Measurements from ENCODE around the gene SLC13A3. TPM values are rescaled to one million over a fixed set of nuclear protein-coding genes. Genes with fewer than 3 reads are reported as not detected.
A peak's percentile ranks its signal among the peaks of the same experiment; 100 is the strongest.

SLC13A3 gene, protein sequence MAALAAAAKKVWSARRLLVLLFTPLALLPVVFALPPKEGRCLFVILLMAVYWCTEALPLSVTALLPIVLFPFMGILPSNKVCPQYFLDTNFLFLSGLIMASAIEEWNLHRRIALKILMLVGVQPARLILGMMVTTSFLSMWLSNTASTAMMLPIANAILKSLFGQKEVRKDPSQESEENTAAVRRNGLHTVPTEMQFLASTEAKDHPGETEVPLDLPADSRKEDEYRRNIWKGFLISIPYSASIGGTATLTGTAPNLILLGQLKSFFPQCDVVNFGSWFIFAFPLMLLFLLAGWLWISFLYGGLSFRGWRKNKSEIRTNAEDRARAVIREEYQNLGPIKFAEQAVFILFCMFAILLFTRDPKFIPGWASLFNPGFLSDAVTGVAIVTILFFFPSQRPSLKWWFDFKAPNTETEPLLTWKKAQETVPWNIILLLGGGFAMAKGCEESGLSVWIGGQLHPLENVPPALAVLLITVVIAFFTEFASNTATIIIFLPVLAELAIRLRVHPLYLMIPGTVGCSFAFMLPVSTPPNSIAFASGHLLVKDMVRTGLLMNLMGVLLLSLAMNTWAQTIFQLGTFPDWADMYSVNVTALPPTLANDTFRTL
- under 1 TPM; 0.22 to 0.45 TPM for polyA plus RNA-seq

DNA sequence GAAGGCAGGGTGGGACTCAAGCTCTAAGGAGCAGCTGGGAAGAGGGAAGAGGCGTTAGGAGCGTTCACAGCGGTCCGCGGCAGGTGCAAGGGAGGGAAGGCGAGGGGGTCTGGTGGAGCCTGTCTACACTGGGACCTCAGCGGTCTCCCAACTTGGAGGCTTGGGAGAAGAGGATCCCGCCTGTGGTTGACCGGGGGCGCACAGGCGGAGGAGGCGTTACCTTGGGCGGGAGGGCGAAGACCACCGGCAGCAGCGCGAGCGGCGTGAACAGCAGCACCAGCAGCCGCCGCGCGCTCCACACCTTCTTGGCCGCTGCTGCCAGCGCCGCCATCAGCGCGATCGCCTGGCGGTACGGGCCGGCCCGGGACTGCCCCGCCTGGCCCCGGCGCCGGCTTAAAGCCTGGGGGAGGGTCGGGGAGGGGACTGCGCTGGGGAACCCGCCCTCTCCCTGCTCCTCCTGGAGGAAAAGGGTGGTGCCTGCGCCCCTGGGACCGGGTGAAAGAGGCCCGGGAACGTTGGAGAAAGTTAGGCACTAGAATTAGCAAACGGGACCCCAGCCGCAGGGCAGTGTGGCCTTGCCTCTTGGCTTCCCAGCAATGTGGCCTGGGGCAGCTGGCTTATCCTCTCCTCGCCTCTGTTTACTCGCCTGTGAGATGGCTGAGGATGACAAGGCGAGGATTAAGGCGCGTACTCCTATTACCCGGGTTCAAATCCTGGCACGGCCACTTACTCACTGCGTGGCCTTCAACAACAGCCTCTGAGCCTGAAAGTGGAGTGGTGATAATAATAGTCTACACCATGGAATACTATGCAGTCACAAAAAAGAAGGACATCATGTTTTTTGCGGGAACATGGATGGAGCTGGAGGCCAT is at the start of gene SLC13A3:
TSS of gene SLC13A3 (minus strand) at position 369 of the 872 bp plus-strand sequence. CDS start at position 331, 38 bp downstream.
- H3K4me1 ChIP-seq (ENCODE audit: control insufficient read depth in 2 of 2, insufficient read depth in 2 of 2, low read length in 1 of 2) = peaks cover 3 to 5% of the 10 kb centered on the region in 2 donors
- 18% methylated on average over 54 to 55 of the region's 55 CpGs for WGBS, 2 donors
- no peak within 1 kb of the TSS for H3K27ac ChIP-seq (ENCODE audit: low read depth in 2 of 2, low read length in 1 of 2)
- peak within 1 kb of the TSS; percentile 8 to 22 for H3K4me3 ChIP-seq (ENCODE audit: low read depth in 1 of 2, low read length in 2 of 2)
- H3K27me3 ChIP-seq (ENCODE audit: control insufficient read depth in 1 of 2, insufficient read depth in 2 of 2, low read length in 2 of 2) = peaks cover 0 to 5% of the 10 kb centered on the region in 2 donors
- no peaks in the 10 kb centered on the region for H3K36me3 ChIP-seq (ENCODE audit: control insufficient read depth in 2 of 2, insufficient read depth in 2 of 2, low read length in 1 of 2)
- no peaks in the 10 kb centered on the region for H3K9me3 ChIP-seq (ENCODE audit: control insufficient read depth in 2 of 2, insufficient read depth in 1 of 2, low read depth in 1 of 2, low read length in 1 of 2)

DNA sequence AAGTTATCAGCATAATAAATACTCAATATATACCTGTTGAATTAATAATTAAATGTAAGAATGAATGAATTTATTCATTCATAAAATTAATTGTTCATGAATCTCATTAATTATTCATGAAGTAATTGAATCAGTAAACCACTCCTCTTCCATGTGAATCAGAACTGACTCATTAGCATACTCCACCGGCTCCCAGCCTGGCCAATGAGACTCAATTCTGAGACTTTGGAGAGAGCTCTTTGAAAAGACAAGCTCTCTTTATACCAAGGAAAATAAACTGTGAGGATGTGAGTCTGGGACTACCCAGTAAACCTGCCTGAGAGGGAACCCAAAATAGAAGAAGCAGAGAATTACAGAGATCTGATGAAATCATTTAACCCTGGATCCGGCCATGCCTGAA is 49.8 kb upstream of the SLC13A3 start:
- no peaks in the 10 kb centered on the region for H3K9me3 ChIP-seq (ENCODE audit: control insufficient read depth in 2 of 2, insufficient read depth in 1 of 2, low read depth in 1 of 2, low read length in 1 of 2)
- no peaks in the 10 kb centered on the region for H3K27me3 ChIP-seq (ENCODE audit: control insufficient read depth in 1 of 2, insufficient read depth in 2 of 2, low read length in 2 of 2)
- WGBS, 2 donors = 70 to 76% methylated on average over 2 of the region's 2 CpGs
- H3K4me3 ChIP-seq (ENCODE audit: low read depth in 1 of 2, low read length in 2 of 2) = no peak overlapping the region
- H3K27ac ChIP-seq (ENCODE audit: low read depth in 2 of 2, low read length in 1 of 2) = no peak overlapping the region
- H3K4me1 ChIP-seq (ENCODE audit: control insufficient read depth in 2 of 2, insufficient read depth in 2 of 2, low read length in 1 of 2) = no peaks in the 10 kb centered on the region
- H3K36me3 ChIP-seq (ENCODE audit: control insufficient read depth in 2 of 2, insufficient read depth in 2 of 2, low read length in 1 of 2) = no peaks in the 10 kb centered on the region

DNA sequence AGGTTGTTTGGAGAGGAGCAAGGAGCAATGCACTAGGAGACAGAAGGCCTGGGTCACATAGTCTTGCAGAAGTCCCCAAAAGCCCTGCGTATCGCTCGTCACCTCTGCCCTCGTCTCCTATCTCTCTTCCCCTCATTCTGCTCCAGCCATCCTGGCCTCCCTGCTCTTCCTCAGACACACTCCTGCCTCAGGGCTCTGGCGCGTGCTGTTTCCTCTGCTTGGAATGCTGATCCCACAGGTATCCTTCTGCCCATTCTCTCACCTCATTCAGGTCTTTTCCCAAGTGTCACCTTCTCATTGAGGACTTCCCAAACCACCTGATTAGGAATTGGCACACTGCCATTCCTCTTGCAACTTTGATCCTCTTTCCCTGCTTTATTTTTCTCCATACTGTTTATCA is 49.2 kb upstream of the SLC13A3 start:
- H3K27ac ChIP-seq (ENCODE audit: low read depth in 2 of 2, low read length in 1 of 2) = no peak overlapping the region
- no peak overlapping the region for H3K4me3 ChIP-seq (ENCODE audit: low read depth in 1 of 2, low read length in 2 of 2)
- H3K9me3 ChIP-seq (ENCODE audit: control insufficient read depth in 2 of 2, insufficient read depth in 1 of 2, low read depth in 1 of 2, low read length in 1 of 2) = no peaks in the 10 kb centered on the region
- no peaks in the 10 kb centered on the region for H3K27me3 ChIP-seq (ENCODE audit: control insufficient read depth in 1 of 2, insufficient read depth in 2 of 2, low read length in 2 of 2)
- H3K36me3 ChIP-seq (ENCODE audit: control insufficient read depth in 2 of 2, insufficient read depth in 2 of 2, low read length in 1 of 2) = no peaks in the 10 kb centered on the region
- no peaks in the 10 kb centered on the region for H3K4me1 ChIP-seq (ENCODE audit: control insufficient read depth in 2 of 2, insufficient read depth in 2 of 2, low read length in 1 of 2)
- 82 to 93% methylated on average over 3 to 6 of the region's 6 CpGs for WGBS, 2 donors

DNA sequence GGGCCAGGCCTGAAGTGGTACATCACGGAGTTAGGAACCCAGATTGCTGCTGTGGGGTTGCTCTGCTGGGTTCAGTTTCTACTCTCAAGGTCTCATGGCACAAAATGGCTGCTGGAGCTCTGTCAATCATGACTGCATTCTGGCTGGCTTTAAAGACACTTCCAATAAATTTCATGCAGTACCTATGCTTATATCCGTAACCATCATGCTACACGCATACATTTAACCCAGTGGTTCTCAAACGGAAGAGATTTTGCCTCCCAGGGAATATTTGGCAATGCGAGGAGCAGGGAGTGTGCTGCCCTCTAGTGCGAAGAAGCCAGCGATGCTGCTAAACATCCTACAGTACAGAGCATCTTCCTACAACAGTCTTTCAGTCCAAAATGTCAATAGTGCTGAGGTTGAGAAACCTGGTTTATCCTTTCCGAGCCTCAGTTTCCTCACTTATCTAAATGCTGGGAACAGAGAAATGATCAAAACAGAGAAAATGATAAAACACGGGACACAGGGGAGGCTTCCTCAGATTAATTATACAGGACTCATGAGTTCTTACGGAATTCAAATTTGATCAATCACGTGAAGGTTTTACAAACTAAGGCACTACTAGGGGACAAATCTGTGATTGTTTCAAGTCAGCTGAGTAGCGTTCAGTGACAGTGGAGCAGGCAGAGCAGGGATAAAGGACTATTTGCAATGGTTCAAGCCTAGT is 48.5 kb upstream of the SLC13A3 start:
- H3K27ac ChIP-seq (ENCODE audit: low read depth in 2 of 2, low read length in 1 of 2) = no peak overlapping the region
- H3K4me3 ChIP-seq (ENCODE audit: low read depth in 1 of 2, low read length in 2 of 2) = no peak overlapping the region
- no peaks in the 10 kb centered on the region for H3K36me3 ChIP-seq (ENCODE audit: control insufficient read depth in 2 of 2, insufficient read depth in 2 of 2, low read length in 1 of 2)
- no peaks in the 10 kb centered on the region for H3K27me3 ChIP-seq (ENCODE audit: control insufficient read depth in 1 of 2, insufficient read depth in 2 of 2, low read length in 2 of 2)
- no peaks in the 10 kb centered on the region for H3K4me1 ChIP-seq (ENCODE audit: control insufficient read depth in 2 of 2, insufficient read depth in 2 of 2, low read length in 1 of 2)
- WGBS, 2 donors = 49 to 56% methylated on average over 12 of the region's 12 CpGs
- H3K9me3 ChIP-seq (ENCODE audit: control insufficient read depth in 2 of 2, insufficient read depth in 1 of 2, low read depth in 1 of 2, low read length in 1 of 2) = no peaks in the 10 kb centered on the region

DNA sequence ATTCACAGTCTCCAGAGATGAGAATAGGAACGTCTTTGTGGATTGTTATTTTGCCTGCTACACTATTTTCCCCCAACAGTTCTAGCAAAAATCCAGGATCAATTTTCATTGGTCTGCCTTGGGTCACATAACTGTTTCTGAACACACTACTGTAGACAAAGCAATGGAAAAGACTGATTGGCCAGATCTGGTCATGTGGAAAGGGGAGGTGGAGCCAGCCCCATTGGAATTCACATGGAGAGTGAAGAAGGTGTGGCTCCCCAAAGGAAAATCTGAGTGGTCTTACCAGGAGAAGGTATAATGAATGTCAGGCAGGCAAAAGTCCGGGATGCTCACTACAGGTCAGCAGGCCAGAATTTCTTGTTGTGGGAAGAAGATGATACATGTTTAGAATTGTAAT is 47.5 kb upstream of the SLC13A3 start:
- Histone ChIP-seq H3K27ac (ENCODE audit: low read depth in 2 of 2, low read length in 1 of 2) (no peak overlapping the region), H3K4me3 (ENCODE audit: low read depth in 1 of 2, low read length in 2 of 2) (no peak overlapping the region), H3K9me3 (ENCODE audit: control insufficient read depth in 2 of 2, insufficient read depth in 1 of 2, low read depth in 1 of 2, low read length in 1 of 2) (no peaks in the 10 kb centered on the region), H3K36me3 (ENCODE audit: control insufficient read depth in 2 of 2, insufficient read depth in 2 of 2, low read length in 1 of 2) (no peaks in the 10 kb centered on the region), H3K4me1 (ENCODE audit: control insufficient read depth in 2 of 2, insufficient read depth in 2 of 2, low read length in 1 of 2) (no peaks in the 10 kb centered on the region), H3K27me3 (ENCODE audit: control insufficient read depth in 1 of 2, insufficient read depth in 2 of 2, low read length in 2 of 2) (no peaks in the 10 kb centered on the region)
- WGBS, 2 donors = 84 to 85% methylated on average over 2 of the region's 2 CpGs

DNA sequence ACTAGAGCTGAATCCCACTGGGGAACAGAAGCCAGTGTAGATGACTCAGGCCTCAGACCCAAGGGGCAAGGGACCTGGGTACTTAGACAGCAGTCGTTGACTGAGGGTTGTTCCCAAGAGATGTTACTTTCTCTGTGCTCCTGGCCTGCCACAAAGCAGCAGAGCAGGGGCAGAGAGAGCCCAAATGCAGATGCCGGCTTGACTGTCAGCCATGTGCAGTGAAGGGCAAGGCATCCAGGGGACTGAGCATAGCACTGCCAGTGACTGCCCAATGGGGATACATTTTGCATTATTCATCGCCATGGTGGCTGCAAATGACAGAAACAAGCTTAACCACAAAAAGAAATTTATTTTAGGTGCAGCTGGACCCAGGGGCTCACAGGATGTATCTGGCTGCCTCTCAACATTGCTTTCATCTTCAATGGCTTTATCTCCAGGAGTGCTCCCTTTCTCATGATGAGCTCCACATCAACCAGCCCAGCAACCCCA is 45.6 kb upstream of the SLC13A3 start:
- whole genome bisulfite sequencing, 2 donors = 81 to 83% methylated on average over 3 of the region's 3 CpGs
- H3K4me3 ChIP-seq (ENCODE audit: low read depth in 1 of 2, low read length in 2 of 2) = no peak overlapping the region
- H3K27me3 ChIP-seq (ENCODE audit: control insufficient read depth in 1 of 2, insufficient read depth in 2 of 2, low read length in 2 of 2) = no peaks in the 10 kb centered on the region
- no peak overlapping the region for H3K27ac ChIP-seq (ENCODE audit: low read depth in 2 of 2, low read length in 1 of 2)
- no peaks in the 10 kb centered on the region for H3K36me3 ChIP-seq (ENCODE audit: control insufficient read depth in 2 of 2, insufficient read depth in 2 of 2, low read length in 1 of 2)
- H3K9me3 ChIP-seq (ENCODE audit: control insufficient read depth in 2 of 2, insufficient read depth in 1 of 2, low read depth in 1 of 2, low read length in 1 of 2) = no peaks in the 10 kb centered on the region
- H3K4me1 ChIP-seq (ENCODE audit: control insufficient read depth in 2 of 2, insufficient read depth in 2 of 2, low read length in 1 of 2) = no peaks in the 10 kb centered on the region

DNA sequence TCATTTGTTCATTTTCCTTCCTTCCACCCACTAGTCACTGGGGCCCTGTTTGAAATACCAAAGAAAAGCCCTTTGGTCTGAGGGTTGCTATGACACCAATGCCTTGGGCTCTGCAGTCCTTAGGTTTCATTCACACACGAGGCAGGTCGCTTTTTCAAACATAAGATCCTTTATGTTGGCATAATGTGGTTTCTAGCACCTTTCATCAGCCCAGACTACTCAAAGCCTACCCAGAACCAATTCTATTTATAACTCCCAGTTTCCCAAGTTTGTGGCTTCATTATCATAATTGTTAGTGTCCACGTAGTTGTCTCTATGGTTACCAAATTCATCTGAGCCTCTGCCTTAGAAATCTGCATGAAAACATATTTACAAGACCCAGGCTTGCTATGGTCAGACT is 44.6 kb upstream of the SLC13A3 start:
- H3K27me3 ChIP-seq (ENCODE audit: control insufficient read depth in 1 of 2, insufficient read depth in 2 of 2, low read length in 2 of 2) = no peaks in the 10 kb centered on the region
- 23 to 32% methylated on average over 3 of the region's 3 CpGs for WGBS, 2 donors
- no peaks in the 10 kb centered on the region for H3K36me3 ChIP-seq (ENCODE audit: control insufficient read depth in 2 of 2, insufficient read depth in 2 of 2, low read length in 1 of 2)
- no peak overlapping the region for H3K27ac ChIP-seq (ENCODE audit: low read depth in 2 of 2, low read length in 1 of 2)
- no peaks in the 10 kb centered on the region for H3K4me1 ChIP-seq (ENCODE audit: control insufficient read depth in 2 of 2, insufficient read depth in 2 of 2, low read length in 1 of 2)
- H3K4me3 ChIP-seq (ENCODE audit: low read depth in 1 of 2, low read length in 2 of 2) = no peak overlapping the region
- no peaks in the 10 kb centered on the region for H3K9me3 ChIP-seq (ENCODE audit: control insufficient read depth in 2 of 2, insufficient read depth in 1 of 2, low read depth in 1 of 2, low read length in 1 of 2)

DNA sequence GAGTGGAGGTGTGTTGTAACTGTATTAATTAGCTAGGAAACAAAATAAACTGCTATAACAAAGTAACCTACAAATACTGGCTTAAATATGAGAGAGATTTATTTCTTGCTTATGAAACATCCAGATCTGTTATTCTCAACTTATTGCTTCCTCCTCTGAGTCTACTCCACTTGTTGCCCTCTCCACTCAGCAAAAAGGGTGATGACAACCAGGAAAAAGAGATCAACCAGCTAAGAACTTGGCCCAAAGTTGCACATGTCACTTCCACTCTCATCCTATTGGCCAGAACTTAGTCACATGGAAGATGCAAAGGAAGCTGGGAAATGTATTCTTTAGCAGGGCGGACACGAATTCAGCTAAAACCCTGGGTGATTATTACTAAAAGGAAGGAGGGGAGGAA is 43.2 kb upstream of the SLC13A3 start:
- Histone ChIP-seq H3K27ac (ENCODE audit: low read depth in 2 of 2, low read length in 1 of 2) (no peak overlapping the region), H3K4me1 (ENCODE audit: control insufficient read depth in 2 of 2, insufficient read depth in 2 of 2, low read length in 1 of 2) (no peaks in the 10 kb centered on the region), H3K27me3 (ENCODE audit: control insufficient read depth in 1 of 2, insufficient read depth in 2 of 2, low read length in 2 of 2) (no peaks in the 10 kb centered on the region), H3K36me3 (ENCODE audit: control insufficient read depth in 2 of 2, insufficient read depth in 2 of 2, low read length in 1 of 2) (no peaks in the 10 kb centered on the region), H3K9me3 (ENCODE audit: control insufficient read depth in 2 of 2, insufficient read depth in 1 of 2, low read depth in 1 of 2, low read length in 1 of 2) (no peaks in the 10 kb centered on the region), H3K4me3 (ENCODE audit: low read depth in 1 of 2, low read length in 2 of 2) (no peak overlapping the region)
- 55 to 78% methylated on average over 2 of the region's 2 CpGs for WGBS, 2 donors

DNA sequence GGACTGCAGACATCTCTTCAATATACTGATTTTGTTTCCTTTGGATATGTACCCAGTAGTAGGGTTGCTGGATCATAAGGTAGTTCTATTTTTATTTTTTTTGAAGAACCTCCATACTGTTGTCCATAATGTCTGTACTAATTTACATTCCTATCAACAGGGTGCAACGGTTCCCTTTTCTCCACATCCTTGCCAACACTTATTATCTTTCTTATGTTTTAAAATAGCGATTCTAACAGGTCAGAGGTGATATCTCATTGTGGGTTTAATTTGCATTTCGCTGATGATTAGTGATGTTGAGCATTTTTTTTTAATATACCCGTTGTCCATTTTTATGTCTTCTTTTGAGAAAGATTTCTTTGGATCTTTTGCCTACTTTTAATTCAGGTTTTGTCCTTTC is 39.9 kb upstream of the SLC13A3 start:
- WGBS, 2 donors = 67 to 82% methylated on average over 4 of the region's 4 CpGs
- Histone ChIP-seq H3K4me3 (ENCODE audit: low read depth in 1 of 2, low read length in 2 of 2) (no peak overlapping the region), H3K9me3 (ENCODE audit: control insufficient read depth in 2 of 2, insufficient read depth in 1 of 2, low read depth in 1 of 2, low read length in 1 of 2) (no peaks in the 10 kb centered on the region), H3K27ac (ENCODE audit: low read depth in 2 of 2, low read length in 1 of 2) (no peak overlapping the region), H3K36me3 (ENCODE audit: control insufficient read depth in 2 of 2, insufficient read depth in 2 of 2, low read length in 1 of 2) (no peaks in the 10 kb centered on the region), H3K4me1 (ENCODE audit: control insufficient read depth in 2 of 2, insufficient read depth in 2 of 2, low read length in 1 of 2) (peaks cover 0 to 2% of the 10 kb centered on the region in 2 donors), H3K27me3 (ENCODE audit: control insufficient read depth in 1 of 2, insufficient read depth in 2 of 2, low read length in 2 of 2) (no peaks in the 10 kb centered on the region)
